Chondrocyte (in vitro differentiated cells): ENCODE results near the gene TRIM7. TPM values are rescaled to one million over a fixed set of nuclear protein-coding genes. Genes with fewer than 3 reads are reported as not detected.

Source experiments
- DNase-seq: peaks from one replicate; pipeline ENCODE4 v3.0.0; 2021; ENCODE audit warnings: mixed read lengths, low spot score
- H3K27ac Mint-ChIP-seq: one replicate; pipeline ENCODE4 v1.8.0; 2021; ENCODE audit warnings: mild to moderate bottlenecking, moderate library complexity, mixed read lengths; ENCODE audit not compliant: unreplicated experiment
- H3K27me3 Mint-ChIP-seq: 2 replicates; pipeline ENCODE4 v1.8.0; 2021; ENCODE audit warnings: low read depth, mixed read lengths
- H3K36me3 Mint-ChIP-seq: 2 replicates; pipeline ENCODE4 v1.8.0; 2021; ENCODE audit warnings: low read depth, mixed read lengths
- H3K4me1 Mint-ChIP-seq: 2 replicates; pipeline ENCODE4 v1.8.0; 2021; ENCODE audit warnings: low read depth, mild to moderate bottlenecking, mixed read lengths
- H3K4me3 Mint-ChIP-seq: one replicate; pipeline ENCODE4 v1.8.0; 2021; ENCODE audit warnings: mild to moderate bottlenecking, moderate library complexity, mixed read lengths; ENCODE audit not compliant: unreplicated experiment
- H3K9me3 Mint-ChIP-seq: 2 replicates; pipeline ENCODE4 v1.8.0; 2021; ENCODE audit warnings: low read depth, mixed read lengths
- CTCF ChIP-seq: fragments of 200-600 bp; sonication (generic); IDR thresholded peaks from 2 replicates; pipeline ENCODE4 v1.5.0; 2021; ENCODE audit warnings: antibody characterized with exemption, mild to moderate bottlenecking, moderate library complexity
- total RNA-seq: library from RNA; stranded (reverse); gene quantifications from 3 replicates; pipeline ENCODE4 v1.2.1, GENCODE V29; 2021

Gene TRIM7
- total RNA-seq, 1 donor from 2014 or later = 5.7 TPM

GRCh38 chr5:181200816-181201215, 4.2 kb downstream of the TRIM7 start:
- Mint-ChIP-seq H3K9me3 (no peaks in the 10 kb centered on the region), H3K4me1 (peaks cover 23% of the 10 kb centered on the region), H3K27ac (no peak overlapping the region), H3K36me3 (no peaks in the 10 kb centered on the region), H3K27me3 (no peaks in the 10 kb centered on the region), H3K4me3 (no peak overlapping the region)
- no peak for DNase-seq
- TF ChIP-seq CTCF = no peak

- Mint-ChIP-seq H3K27me3 (no peaks in the 10 kb centered on the region), H3K4me3 (no peak overlapping the region), H3K36me3 (no peaks in the 10 kb centered on the region), H3K27ac (no peak overlapping the region), H3K9me3 (no peaks in the 10 kb centered on the region), H3K4me1 (peaks cover 19% of the 10 kb centered on the region)
- no peak for TF ChIP-seq CTCF
- DNase-seq = no peak
These were observed 4.9 kb downstream of the TRIM7 start for GRCh38 chr5:181199881-181200638.

- Mint-ChIP-seq H3K4me3 (no peak overlapping the region), H3K27me3 (no peaks in the 10 kb centered on the region), H3K27ac (no peak overlapping the region)
These were observed 6.0 kb downstream of the TRIM7 start for GRCh38 chr5:181198905-181199519.

GRCh38 chr5:181198106-181198685, 6.8 kb downstream of the TRIM7 start:
- Mint-ChIP-seq H3K27me3 (no peaks in the 10 kb centered on the region), H3K27ac (no peak overlapping the region), H3K36me3 (no peaks in the 10 kb centered on the region)

More at GRCh38 chr5:181198905-181199519, 6.0 kb downstream of the TRIM7 start:
- Mint-ChIP-seq H3K9me3 (no peaks in the 10 kb centered on the region), H3K4me1 (peaks cover 17% of the 10 kb centered on the region), H3K36me3 (no peaks in the 10 kb centered on the region)
- DNase-seq = no peak
- no peak for TF ChIP-seq CTCF

More at GRCh38 chr5:181198106-181198685, 6.8 kb downstream of the TRIM7 start:
- no peak for DNase-seq
- Mint-ChIP-seq H3K4me3 (no peak overlapping the region), H3K4me1 (peaks cover 16% of the 10 kb centered on the region), H3K9me3 (no peaks in the 10 kb centered on the region)
- TF ChIP-seq CTCF = no peak
